ENCODE results near the gene CRBN. TPM values are rescaled to one million over a fixed set of nuclear protein-coding genes. Genes with fewer than 3 reads are reported as not detected.

Gene CRBN
- total RNA-seq, 1 experiment from 2014 or later = 18.7 TPM

- intact Hi-C loops (cut with micrococcal nuclease; ENCODE audit: unreplicated experiment) = no loop called here
- TF ChIP-seq REST (IDR thresholded peaks at IDR 0.05; ENCODE audit: insufficient read depth in 1 of 2, low read depth in 2 of 2, low read length in 1 of 2) (no peak), TCF7L2 (IDR thresholded peaks at IDR 0.05; ENCODE audit: low read depth, low read length) (no peak), SIN3A (IDR thresholded peaks at IDR 0.05; ENCODE audit: borderline replicate concordance, insufficient read depth, low read depth, low read length) (no peak), POLR2AphosphoS5 (IDR thresholded peaks at IDR 0.05; ENCODE audit: low read depth, low read length) (no peak)
- TF ChIP-seq, protein P1, sequence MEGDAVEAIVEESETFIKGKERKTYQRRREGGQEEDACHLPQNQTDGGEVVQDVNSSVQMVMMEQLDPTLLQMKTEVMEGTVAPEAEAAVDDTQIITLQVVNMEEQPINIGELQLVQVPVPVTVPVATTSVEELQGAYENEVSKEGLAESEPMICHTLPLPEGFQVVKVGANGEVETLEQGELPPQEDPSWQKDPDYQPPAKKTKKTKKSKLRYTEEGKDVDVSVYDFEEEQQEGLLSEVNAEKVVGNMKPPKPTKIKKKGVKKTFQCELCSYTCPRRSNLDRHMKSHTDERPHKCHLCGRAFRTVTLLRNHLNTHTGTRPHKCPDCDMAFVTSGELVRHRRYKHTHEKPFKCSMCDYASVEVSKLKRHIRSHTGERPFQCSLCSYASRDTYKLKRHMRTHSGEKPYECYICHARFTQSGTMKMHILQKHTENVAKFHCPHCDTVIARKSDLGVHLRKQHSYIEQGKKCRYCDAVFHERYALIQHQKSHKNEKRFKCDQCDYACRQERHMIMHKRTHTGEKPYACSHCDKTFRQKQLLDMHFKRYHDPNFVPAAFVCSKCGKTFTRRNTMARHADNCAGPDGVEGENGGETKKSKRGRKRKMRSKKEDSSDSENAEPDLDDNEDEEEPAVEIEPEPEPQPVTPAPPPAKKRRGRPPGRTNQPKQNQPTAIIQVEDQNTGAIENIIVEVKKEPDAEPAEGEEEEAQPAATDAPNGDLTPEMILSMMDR (IDR thresholded peaks at IDR 0.05) = no peak
- no TSS peak for BruUV-seq (replicated peaks)
- H3K27ac ChIP-seq (ENCODE audit: low read length) = no peak within 1 kb of the TSS
- H3K4me1 ChIP-seq (ENCODE audit: control insufficient read depth, insufficient read depth, low read length) = no peaks in the 10 kb centered on the region
- DNase-seq (ENCODE audit: low read depth, low spot score) = no peak
- H3K9me3 ChIP-seq (ENCODE audit: control insufficient read depth, insufficient read depth, low read depth, low read length) = no peaks in the 10 kb centered on the region
- in situ Hi-C loops (cut with HindIII; ENCODE audit: low pct_unique_long_range_greater_than_20kb, low sequenced_read_pairs) = no loop called here
- POLR2A ChIA-PET = no interaction called here
- CTCF ChIA-PET = no interaction called here
- H3K4me3 ChIP-seq (ENCODE audit: low read depth in 2 of 2, low read length in 2 of 2) = no peak within 1 kb of the TSS
- no peak for ATAC-seq
- no peaks in the 10 kb centered on the region for H3K36me3 ChIP-seq (ENCODE audit: control insufficient read depth, insufficient read depth, low read length)
- H3K27me3 ChIP-seq (ENCODE audit: control insufficient read depth, insufficient read depth, low read length) = no peaks in the 10 kb centered on the region; the same call in none of the 2 replicates
Observed at GRCh38 chr3:3110299-3110630, 69.2 kb downstream of the CRBN start, which contains the start of gene IL5RA. Gene IL5RA (minus strand): TSS chr3:3110374. CDS start chr3:3104984, 5,390 bp downstream.

DNA sequence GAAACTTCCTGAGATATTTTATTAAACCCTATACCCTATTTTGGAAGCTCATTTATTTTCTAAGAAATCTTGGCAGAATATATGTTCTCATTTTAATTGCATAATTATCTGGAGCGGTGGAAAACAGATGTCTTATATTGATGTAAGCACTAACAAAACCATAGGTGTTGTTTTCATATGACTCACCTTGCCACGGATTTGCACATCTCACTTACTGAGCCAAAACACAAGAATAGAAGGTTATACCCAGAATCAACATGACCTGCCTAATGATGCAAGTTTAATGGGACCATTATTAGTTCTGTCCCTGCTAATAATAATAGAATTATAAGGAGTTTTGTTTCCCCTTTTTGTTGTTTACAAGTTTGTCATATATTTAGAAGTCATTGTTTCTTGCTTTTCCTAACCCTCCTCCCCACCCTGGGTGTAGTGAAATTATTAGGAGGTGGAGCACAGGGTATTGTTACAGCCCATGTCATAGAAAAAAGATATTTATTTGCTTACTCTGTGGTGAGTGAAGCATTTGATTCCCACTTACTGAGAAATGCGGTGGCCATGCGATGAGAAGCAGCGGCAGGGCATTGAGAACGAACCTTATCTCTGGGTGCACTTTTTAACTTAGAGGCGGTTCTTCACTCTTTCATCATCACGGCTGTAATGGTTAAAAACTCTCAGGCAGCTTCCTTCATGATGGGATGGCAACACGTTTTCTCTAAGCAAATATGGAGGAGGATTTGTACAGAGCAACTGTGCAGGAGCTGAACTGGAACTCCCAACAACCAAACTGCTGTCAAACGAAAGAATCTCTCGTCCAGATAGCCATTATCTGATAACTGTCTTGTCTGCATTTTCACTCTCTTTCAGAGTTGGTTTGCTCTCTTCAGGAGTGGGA, 69.8 kb downstream of the CRBN start:
- Histone ChIP-seq H3K27me3 (ENCODE audit: control insufficient read depth, insufficient read depth, low read length) (no peaks in the 10 kb centered on the region; the same call in none of the 2 replicates), H3K27ac (ENCODE audit: low read length) (no peak overlapping the region), H3K4me1 (ENCODE audit: control insufficient read depth, insufficient read depth, low read length) (no peaks in the 10 kb centered on the region), H3K36me3 (ENCODE audit: control insufficient read depth, insufficient read depth, low read length) (no peaks in the 10 kb centered on the region), H3K9me3 (ENCODE audit: control insufficient read depth, insufficient read depth, low read depth, low read length) (no peaks in the 10 kb centered on the region), H3K4me3 (ENCODE audit: low read depth in 2 of 2, low read length in 2 of 2) (no peak overlapping the region)
- TF ChIP-seq TCF7L2 (IDR thresholded peaks at IDR 0.05; ENCODE audit: low read depth, low read length) = no peak
- TF ChIP-seq, protein P1 (IDR thresholded peaks at IDR 0.05) = no peak
- no peak for TF ChIP-seq SIN3A (IDR thresholded peaks at IDR 0.05; ENCODE audit: borderline replicate concordance, insufficient read depth, low read depth, low read length)
- no peak for TF ChIP-seq REST (IDR thresholded peaks at IDR 0.05; ENCODE audit: insufficient read depth in 1 of 2, low read depth in 2 of 2, low read length in 1 of 2)
- TF ChIP-seq POLR2AphosphoS5 (IDR thresholded peaks at IDR 0.05; ENCODE audit: low read depth, low read length) = no peak
- CTCF ChIA-PET = no interaction called here
- no peak for DNase-seq (ENCODE audit: low read depth, low spot score)
- no peak for ATAC-seq
- no TSS peak for BruUV-seq (replicated peaks)
- in situ Hi-C loops (cut with HindIII; ENCODE audit: low pct_unique_long_range_greater_than_20kb, low sequenced_read_pairs) = no loop called here
- intact Hi-C loops (cut with micrococcal nuclease; ENCODE audit: unreplicated experiment) = no loop called here
- POLR2A ChIA-PET = no interaction called here
